ENCODE results near the gene EID1.
"Not testable (repeated sequence)": the region's sequence is repeated elsewhere in the genome, so short reads cannot be mapped to it uniquely, and the experiment has no call there.

EID1 gene, protein sequence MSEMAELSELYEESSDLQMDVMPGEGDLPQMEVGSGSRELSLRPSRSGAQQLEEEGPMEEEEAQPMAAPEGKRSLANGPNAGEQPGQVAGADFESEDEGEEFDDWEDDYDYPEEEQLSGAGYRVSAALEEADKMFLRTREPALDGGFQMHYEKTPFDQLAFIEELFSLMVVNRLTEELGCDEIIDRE

GRCh38 chr15:48877630-48878595 is at the start of gene EID1:
Gene EID1, plus strand, starts transcription at chr15:48878134. Its CDS starts 43 bp downstream, at chr15:48878177.
- DNase-seq (ENCODE audit: low spot score): peak; percentile 59

GRCh38 chr15:48828471-48828870 is 49.5 kb upstream of the EID1 start:
- DNase-seq (ENCODE audit: low spot score): no peak

DNA sequence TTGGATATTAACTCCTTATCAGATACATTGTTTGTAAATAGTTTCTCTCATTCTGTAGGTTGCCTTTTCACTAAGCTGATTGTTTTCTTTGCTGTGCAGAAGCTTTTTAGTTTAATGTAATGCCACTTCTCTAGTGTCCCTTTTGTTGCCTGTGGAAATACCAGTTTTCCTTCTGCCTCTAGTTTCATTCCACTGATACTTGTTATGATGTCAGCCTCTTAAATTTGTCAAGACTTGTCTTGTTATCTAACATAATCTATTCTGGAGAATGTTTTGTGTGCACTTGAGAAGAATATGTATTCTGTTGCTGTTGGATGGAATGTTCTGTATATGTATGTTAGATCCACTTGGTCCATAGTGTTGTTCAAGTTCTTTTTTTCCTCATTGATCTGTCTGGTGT is 49.0 kb upstream of the EID1 start:
- DNase-seq (ENCODE audit: low spot score): no peak

- no peak for DNase-seq (ENCODE audit: low spot score)
Measured at GRCh38 chr15:48832648-48833047, 45.3 kb upstream of the EID1 start.

DNA sequence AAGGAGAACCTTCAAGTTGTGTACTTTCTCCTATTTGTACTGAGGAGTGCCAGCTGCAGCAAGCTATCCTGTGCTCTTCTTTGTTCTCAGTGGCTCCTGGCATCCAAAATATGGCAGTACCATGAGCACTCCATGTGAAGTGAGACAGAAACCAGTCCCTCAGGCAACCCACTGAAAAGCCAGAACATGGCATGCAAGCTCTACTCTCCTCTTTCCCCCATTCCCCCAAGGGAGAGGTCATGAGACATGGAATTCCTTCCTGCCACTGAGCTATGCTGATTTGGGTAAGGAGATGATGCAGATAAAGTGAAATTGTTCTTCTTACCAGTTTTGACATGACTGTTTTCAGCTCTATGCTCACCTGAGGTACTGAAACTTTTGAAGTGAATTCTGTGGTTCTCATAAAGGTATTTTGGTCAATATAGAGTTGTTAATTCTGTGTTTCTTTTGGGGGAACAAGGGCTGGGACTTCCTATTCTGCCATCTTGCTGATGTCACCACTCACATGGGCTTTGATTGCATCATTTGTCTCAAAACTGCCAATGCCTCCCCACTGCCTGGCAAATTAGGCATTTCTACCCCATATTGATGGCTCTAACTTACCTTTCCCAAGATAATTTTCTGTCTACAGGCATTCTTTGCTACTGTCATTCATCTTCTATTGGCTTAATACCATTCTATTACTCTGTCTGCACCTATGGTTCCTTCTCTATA is 44.3 kb upstream of the EID1 start:
- no peak for DNase-seq (ENCODE audit: low spot score)

- DNase-seq (ENCODE audit: low spot score): no peak
Measured at GRCh38 chr15:48834756-48835155, 43.2 kb upstream of the EID1 start.

DNA sequence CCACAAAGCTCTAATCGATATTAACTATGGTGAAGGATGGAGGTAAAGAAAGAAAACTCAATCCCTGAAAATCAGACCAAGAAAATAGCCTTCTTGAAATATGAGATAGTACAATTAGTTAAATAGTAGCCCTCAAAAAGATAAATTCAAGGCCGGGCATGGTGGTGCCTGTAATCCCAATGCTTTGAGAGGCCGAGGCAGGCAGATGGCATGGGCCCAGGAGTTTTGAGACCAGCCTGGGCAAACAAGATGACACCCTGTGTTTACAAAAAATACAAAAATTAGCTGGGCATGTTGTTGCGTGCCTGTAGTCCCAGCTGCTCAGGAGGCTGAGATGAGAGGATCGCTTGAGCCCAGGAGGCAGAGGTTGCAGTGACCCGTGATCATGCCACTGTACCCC is 35.4 kb upstream of the EID1 start:
- DNase-seq (ENCODE audit: low spot score): no peak

DNA sequence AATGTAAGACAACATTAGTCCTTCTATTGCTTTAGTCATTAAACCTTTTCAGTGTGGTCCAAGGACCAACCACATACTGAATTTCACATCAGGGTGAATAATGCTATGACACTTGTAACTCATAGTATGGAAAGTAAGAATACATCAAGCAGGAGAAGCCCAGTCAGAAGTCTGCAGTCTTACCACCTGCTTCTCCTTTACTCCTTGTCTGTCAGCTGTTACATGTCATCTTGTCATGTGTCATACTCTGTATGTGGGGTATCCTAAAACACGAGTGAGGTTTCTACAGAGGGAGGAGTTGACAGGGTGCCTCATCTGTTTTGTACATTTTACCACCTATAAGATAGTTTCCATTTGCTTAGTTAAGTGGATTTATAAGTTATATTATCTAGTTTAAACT is 32.8 kb upstream of the EID1 start:
- DNase-seq (ENCODE audit: low spot score): no peak

GRCh38 chr15:48850648-48851047 is 27.3 kb upstream of the EID1 start:
- no peak for DNase-seq (ENCODE audit: low spot score)

GRCh38 chr15:48851956-48852355 is 26.0 kb upstream of the EID1 start:
- no peak for DNase-seq (ENCODE audit: low spot score)

DNA sequence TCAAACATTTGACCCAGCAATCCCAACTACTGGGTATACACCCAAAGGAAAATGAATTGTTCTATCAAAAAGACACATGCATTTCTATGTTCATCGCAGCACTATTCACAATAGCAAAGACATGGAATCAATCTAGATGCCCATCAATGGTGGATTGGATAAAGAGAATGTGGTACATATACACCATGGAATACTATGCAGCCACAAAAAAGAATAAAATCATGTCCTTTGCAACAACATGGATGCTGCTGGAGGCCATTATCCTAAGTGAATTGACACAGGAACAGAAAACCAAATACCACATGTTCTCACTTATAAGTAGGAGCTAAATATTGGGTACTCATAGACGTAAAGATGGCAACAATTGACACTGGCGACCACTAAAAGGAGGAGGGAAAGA is 23.5 kb upstream of the EID1 start:
- not testable (repeated sequence) for DNase-seq (ENCODE audit: low spot score)

- DNase-seq (ENCODE audit: low spot score): peak; percentile 29
Measured at GRCh38 chr15:48855501-48856440, 22.2 kb upstream of the EID1 start.

- DNase-seq (ENCODE audit: low spot score): no peak
Measured at GRCh38 chr15:48856942-48857341, 21.0 kb upstream of the EID1 start.

DNA sequence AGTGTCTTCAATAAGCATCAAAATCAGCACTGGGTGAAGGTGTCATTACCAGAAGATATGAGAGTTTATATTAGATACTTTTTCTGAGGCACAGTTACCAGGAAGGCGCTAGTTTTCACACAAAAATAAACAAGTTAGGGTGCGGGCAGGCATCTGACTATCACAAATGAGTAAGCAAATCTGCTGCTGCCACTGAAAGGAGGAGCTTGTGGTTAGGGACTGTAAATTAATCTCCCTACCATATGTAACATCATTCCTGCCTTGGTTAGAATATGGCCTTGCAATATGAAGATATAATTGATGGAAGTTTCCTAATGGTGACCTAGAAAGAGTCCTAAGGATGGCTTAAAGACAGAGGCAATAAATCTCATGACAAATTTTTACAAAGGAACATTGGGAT is 19.5 kb upstream of the EID1 start:
- DNase-seq (ENCODE audit: low spot score): no peak

DNA sequence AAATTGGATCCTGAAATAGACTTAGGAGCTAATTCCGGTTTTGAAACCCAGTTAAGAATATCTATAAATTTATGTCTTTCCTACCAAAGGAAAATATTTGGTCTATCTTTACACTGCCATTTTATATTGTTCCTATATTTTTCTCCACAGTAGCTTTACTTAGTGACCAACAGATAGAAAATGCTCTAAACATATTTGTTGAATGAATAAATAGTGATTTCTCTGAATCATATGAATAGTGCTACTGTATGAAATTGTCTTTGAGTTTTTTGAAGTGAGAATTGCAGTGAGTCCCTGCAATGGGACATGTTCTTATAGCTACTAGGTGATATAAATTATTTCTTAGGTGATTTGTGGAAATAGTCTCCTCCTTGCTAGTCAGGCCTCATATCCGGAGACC is 18.5 kb upstream of the EID1 start:
- no peak for DNase-seq (ENCODE audit: low spot score)

DNA sequence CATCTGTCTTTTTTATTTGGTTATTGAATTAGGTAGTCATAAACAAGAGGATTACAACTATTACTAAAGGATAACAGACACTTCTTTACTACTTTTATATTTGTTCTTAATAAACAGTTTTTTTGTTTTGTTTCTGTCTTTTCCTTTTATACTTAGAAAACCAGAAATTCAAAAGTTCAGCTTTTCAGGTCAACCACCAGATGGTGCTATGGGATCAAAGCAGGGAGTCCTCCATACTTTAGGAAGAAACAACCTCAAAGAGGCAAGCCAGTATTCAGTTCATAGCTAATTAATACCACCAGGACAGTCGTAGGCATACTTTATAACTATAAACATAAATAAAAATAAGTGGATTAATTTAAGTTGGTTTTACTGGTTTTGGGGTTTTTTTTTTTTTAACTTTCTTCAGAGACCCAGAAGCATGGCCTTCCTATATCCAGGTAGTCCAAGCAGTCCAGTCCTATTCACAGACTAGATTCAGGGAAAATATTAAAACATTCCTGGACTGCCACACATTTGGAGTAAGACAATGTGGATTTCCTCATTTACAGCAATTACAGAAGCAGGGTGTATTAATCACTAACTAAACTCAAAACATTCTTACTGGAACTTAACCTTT is 16.0 kb upstream of the EID1 start:
- peak; percentile 27 for DNase-seq (ENCODE audit: low spot score)

- no peak for DNase-seq (ENCODE audit: low spot score)
Measured at GRCh38 chr15:48862705-48863104, 15.2 kb upstream of the EID1 start.

DNA sequence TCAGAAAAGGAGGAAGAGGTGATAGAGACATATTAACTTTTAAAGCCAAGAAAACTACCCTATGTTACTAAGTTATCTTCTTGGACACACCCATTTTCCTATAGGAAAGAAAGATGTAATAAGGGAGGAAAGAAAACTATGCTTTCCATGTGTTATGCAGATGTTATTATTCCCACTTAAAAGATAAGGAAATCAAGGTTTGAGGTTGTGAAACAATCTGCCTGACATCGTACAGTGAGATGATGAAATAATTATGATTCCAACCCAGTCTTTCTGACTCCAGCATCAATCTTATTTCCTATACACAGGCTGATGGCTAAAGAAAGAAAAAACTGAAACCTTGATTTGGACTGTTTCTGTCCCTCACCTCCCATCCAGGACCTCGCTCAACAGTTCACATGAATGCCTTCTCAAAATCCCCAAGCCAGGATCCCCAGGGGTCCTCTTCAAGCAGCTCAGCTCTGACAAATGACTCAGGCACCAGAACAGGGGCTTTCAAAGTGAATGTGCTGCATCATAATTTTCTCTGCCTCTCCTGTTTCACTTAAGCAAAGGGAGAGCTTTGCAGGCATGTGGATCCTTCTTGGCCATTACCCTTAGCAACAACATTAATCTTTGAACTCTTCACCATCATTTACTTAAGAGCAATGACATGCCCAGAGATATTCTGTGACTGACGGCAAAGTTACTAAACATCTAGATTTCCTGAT is 12.4 kb upstream of the EID1 start:
- no peak for DNase-seq (ENCODE audit: low spot score)

- DNase-seq (ENCODE audit: low spot score): no peak
Measured at GRCh38 chr15:48866141-48866563, 11.8 kb upstream of the EID1 start.

DNA sequence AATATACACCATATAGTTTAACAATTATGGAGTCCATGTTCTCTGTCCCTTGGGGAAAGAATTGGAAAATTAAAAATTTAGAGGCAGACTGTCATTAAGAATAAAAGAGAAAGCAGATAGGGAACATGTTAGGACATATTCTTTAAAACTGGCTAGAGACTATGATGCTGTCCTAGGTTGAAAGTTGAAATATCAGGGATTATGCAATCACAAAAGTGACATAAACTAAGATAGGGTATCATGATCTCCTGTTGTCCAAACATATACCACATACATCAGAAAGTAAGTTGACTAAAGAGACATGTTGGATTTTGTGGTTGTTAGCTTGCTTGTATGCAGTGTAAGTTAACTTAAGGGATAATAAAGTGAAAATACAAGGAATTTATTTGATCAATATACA is 9.9 kb upstream of the EID1 start:
- DNase-seq (ENCODE audit: low spot score): no peak

- no peak for DNase-seq (ENCODE audit: low spot score)
Measured at GRCh38 chr15:48868536-48868935, 9.4 kb upstream of the EID1 start.
